Measurements from ENCODE around the gene ASXL2.
"Not testable (repeated sequence)": the region's sequence is repeated elsewhere in the genome, so short reads cannot be mapped to it uniquely, and the experiment has no call there.

Gene ASXL2

GRCh38 chr2:25894135-25894830, 16.0 kb upstream of the ASXL2 start:
- no peak for DNase-seq (ENCODE audit: low read depth in 2 of 2, low spot score in 1 of 2)

GRCh38 chr2:25891672-25892071, 13.4 kb upstream of the ASXL2 start:
- no peak for DNase-seq (ENCODE audit: low read depth in 2 of 2, low spot score in 1 of 2)

- DNase-seq (ENCODE audit: low read depth in 2 of 2, low spot score in 1 of 2), result no peak
These were observed 9.4 kb upstream of the ASXL2 start for GRCh38 chr2:25887624-25888242.

- DNase-seq (ENCODE audit: low read depth in 2 of 2, low spot score in 1 of 2), result no peak
These were observed 7.6 kb upstream of the ASXL2 start for GRCh38 chr2:25885933-25886332.

GRCh38 chr2:25881764-25882163, 3.5 kb upstream of the ASXL2 start:
- DNase-seq (ENCODE audit: low read depth in 2 of 2, low spot score in 1 of 2), result no peak

- no peak for DNase-seq (ENCODE audit: low read depth in 2 of 2, low spot score in 1 of 2)
These were observed 945 bp upstream of the ASXL2 start for GRCh38 chr2:25879133-25879730.

- DNase-seq (ENCODE audit: low read depth in 2 of 2, low spot score in 1 of 2), result peak; percentile 13 to 22
These were observed 591 bp downstream of the ASXL2 start for GRCh38 chr2:25877431-25878360.

- no peak for DNase-seq (ENCODE audit: low read depth in 2 of 2, low spot score in 1 of 2)
These were observed 6.2 kb downstream of the ASXL2 start for GRCh38 chr2:25872134-25872533.

- no peak for DNase-seq (ENCODE audit: low read depth in 2 of 2, low spot score in 1 of 2)
These were observed 10.8 kb downstream of the ASXL2 start for GRCh38 chr2:25867396-25868003.

- no peak for DNase-seq (ENCODE audit: low read depth in 2 of 2, low spot score in 1 of 2)
These were observed 21.9 kb downstream of the ASXL2 start for GRCh38 chr2:25856377-25856776.

- no peak for DNase-seq (ENCODE audit: low read depth in 2 of 2, low spot score in 1 of 2)
These were observed 23.2 kb downstream of the ASXL2 start for GRCh38 chr2:25855065-25855464.

- no peak for DNase-seq (ENCODE audit: low read depth in 2 of 2, low spot score in 1 of 2)
These were observed 23.7 kb downstream of the ASXL2 start for GRCh38 chr2:25854613-25855012.

GRCh38 chr2:25853038-25853638, 25.1 kb downstream of the ASXL2 start:
- DNase-seq (ENCODE audit: low read depth in 2 of 2, low spot score in 1 of 2), result no peak

- DNase-seq (ENCODE audit: low read depth in 2 of 2, low spot score in 1 of 2), result peak in 1 of 2 donors; percentile 7
These were observed 26.4 kb downstream of the ASXL2 start for GRCh38 chr2:25851740-25852503.

GRCh38 chr2:25850400-25850799, 27.9 kb downstream of the ASXL2 start:
- not testable (repeated sequence) for DNase-seq (ENCODE audit: low read depth in 2 of 2, low spot score in 1 of 2)

GRCh38 chr2:25849350-25849749, 28.9 kb downstream of the ASXL2 start:
- not testable (repeated sequence) for DNase-seq (ENCODE audit: low read depth in 2 of 2, low spot score in 1 of 2)

- DNase-seq (ENCODE audit: low read depth in 2 of 2, low spot score in 1 of 2), result no peak
These were observed 32.3 kb downstream of the ASXL2 start for GRCh38 chr2:25845843-25846505.

GRCh38 chr2:25844089-25844488, 34.2 kb downstream of the ASXL2 start:
- DNase-seq (ENCODE audit: low read depth in 2 of 2, low spot score in 1 of 2), result no peak

GRCh38 chr2:25842155-25842554, 36.1 kb downstream of the ASXL2 start:
- no peak for DNase-seq (ENCODE audit: low read depth in 2 of 2, low spot score in 1 of 2)

Measured in stimulated activated CD8-positive, alpha-beta memory T cell treated with anti-CD3 and anti-CD28 coated beads, Interleukin-4, amount 100 ng/mL, for 1 hour (primary cell).